CD4-positive, alpha-beta T cell treated with Interleukin-4 for 1 hour (primary cell): ENCODE measurements around the gene EML2.

Experiments used
- DNase-seq, 2 donors: peaks; one replicate each; pipeline ENCODE4 v3.0.0-alpha.2; 2020 to 2022

EML2 gene

DNA sequence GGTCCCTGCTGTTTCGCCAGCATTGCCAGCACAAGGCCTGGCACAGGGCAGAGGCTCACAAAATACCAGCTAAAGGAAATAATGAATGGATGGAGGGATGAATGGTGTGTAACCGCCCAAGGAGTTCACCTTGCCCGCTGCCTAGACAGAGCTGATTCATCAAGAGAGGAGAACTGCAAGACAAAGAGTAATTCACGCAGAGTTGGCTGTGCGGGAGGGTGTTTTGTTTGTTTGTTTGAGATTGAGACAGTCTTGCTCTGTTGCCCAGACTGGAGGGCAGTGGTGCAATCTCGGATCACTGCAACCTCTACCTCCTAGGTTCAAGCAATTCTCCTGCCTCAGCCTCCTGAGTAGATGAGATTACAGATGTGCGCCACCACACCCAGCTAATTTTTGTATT, 57.6 kb downstream of the EML2 start:
- DNase-seq = no peak

DNA sequence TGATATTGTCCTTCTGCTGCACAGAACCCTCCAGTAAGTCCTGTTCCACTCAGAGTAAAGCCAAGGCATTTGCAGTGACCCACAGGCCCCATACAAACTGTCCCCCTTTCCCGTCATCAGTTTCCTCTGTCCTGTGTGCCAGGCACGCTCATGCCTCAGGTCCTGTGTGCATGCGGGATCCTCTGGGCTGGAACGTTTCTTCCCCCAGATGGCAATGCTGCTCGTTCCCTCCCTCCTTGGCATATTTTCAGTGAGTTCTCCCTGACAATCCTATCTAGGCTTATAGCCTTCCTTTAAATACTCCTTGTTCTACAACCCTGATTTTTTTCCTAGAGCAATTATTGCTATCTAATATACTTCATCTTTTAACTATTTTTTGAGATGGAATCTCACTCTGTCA, 60.3 kb downstream of the EML2 start:
- no peak for DNase-seq

DNA sequence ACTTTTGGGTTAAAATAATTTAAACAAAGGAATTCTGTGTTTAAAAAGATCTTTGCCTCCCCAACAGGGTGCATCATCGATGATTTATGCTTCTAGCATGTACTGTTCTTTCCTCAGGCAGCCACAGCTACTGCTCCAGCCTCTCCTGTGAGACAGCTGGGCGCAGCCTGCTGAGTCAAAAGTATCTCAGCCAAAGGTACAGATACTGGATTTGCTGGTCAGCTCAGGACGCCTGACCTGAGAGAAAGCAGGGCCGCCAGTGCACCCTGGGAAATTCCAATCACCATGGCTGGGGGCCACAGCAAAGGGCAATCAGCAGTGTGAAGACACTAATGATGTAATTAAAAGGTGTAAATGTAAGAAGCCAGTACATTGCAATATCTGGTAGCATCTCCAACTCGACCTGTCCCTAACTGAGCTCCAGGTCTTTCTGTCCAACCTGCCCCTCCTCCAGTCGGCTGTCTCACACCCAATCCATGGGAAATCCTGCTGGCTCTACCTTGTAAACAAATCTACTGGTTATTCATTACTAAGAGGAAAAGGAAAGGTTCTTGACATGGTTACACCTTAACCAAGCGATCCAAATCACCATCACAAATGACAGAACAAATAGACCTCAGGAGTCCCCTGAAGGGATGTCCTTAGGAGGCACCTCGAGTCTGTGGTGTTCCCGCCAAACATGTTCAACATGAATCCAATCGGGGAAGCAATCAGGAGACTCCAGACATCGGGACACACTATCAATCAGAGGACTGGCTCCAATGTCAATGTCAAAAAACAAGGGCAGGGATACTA, 61.9 kb downstream of the EML2 start:
- no peak for DNase-seq

DNA sequence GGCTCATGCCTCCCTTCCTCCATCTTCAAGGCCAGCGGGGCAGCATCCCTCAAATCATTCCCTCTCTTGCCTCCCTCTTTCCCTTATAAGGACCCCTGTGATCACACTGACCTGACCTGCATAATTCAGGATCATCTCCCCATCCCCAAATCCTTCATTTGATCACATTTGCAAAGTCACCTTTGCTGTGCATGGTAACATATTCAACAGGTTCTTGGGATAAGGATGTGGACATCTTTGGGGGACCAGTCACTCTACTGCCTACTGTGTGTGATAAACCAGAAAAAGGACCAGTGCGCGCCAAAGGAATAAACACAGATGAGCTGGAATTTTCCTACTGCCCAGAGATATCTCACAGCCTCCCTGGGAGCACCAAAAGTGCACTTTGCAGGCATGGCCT, 62.5 kb downstream of the EML2 start:
- no peak for DNase-seq

DNA sequence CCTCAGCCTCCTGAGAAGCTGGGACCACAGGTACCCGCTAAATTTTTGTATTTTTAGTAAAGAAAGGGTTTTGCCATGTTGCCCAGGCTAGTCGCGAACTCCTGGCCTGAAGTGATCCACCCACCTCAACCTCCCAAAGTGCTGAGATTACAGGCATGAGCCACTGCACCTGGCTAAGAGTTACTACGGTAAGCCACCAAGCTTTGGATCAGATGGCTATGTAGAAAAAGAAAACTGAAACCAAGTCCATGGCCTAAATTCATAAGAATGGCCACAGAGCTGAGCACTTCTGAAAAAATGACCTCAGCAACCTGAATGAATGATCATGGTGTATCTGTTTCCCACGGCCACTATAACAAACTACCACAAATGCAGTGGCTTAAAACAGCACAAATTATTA, 64.0 kb downstream of the EML2 start:
- DNase-seq = no peak

DNA sequence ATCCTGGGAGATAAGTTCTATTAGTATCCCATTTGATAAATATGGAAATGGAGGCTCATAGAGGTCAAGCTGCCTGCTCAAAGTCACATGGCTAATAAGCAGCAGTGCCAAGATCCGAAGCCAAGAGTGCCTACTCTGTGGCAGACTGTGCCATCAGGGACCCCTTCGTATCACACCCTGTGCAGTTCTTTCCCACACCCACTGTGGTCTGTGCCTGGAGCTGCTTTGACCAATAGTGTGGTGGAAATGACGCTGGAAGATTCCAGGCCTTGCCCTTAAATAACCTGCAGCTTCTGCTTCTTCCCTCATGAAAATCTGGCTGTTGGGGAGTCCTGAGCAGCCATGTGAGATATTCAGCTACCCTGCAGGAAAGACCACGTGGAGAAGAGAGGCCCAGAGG, 64.7 kb downstream of the EML2 start:
- DNase-seq = no peak

DNA sequence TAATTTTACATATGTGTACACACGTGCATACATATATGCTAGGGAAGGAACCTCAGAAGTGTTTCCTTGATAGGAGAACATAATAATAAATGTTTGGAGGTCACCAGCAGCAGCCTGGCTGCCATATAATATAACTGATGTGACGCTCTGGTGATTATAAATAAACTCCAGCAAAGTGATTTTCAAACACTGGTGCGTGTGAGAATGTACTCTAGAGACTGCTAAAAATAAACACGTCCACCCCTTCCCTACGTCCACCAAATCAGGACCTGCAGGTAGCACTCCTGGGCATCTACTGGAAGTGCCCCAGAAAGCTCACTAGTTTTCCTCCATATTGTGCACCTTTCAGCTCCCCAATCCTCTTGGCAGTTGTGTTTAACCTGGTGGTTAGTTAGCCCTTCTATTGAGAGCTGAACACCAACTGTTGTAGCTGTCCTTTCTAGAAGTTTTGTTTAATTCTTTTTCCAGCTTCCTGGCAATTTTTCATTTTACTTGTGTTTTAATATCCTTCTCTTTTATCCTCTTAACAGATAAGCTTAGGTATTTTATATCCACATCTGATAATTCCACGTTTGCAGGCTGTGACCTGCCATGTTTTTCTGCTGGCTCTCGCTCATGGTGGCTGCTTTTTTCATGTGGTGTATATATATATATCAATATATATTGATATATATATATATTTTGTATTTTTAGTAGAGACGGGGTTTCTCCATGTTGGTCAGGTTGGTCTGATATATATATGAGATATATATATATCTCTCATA, 67.6 kb downstream of the EML2 start:
- DNase-seq = no peak

DNA sequence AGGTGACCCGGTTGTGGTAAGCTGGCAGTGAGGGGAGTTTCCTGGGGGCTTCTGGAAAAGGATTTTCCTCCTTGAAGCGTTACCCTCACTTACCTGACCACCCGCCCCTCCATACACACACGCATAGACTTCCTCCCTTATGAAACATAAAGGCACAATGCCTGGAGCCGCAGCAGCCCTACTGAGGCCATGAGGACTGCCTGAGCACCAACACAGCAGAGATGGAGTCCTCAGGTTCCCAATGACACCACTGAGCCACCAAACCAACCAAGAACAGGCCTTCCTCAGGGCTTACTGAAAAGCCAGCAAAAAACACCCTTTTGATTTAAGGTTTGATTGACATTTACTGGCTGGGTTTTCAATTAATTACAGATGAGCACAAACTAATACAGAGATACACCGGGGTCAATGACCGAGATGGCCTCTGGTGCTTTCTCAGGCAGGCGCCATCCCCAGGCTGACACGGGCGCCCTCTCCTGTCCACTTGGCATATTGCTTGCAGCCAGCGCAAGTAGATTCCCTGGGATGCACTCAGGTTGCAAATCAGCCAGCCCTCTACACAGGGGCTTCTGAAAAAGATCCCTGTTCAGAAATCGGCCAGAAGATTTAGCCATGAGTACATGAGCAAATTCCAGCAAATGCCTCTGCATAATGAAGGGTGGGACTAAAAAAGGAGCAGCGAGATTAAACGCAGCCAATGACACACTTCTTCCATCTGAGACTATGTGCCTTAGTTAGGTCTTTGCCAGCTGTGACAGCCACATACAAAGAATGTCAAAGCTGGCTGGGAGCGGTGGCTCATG, 69.4 kb downstream of the EML2 start:
- peak; percentile 47 to 55 for DNase-seq

DNA sequence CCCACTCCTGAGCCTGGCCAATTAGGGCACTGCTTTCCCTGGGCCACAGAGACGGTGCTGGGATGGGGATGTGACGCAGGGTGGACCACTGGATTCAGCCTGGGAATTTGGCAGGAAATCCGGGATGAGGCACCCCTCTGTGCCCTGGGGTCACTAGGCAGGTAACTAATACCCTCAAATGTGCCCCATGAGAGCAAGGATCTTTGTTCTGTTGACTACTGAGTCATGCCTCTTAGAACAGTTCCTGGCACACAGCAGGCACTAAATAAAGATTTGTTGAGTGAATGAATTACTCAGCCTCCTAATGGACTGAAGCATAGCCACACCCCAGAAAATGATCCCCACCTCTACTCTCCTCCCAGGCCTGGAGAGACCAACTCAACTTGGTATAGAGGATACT, 70.5 kb downstream of the EML2 start:
- DNase-seq = no peak

DNA sequence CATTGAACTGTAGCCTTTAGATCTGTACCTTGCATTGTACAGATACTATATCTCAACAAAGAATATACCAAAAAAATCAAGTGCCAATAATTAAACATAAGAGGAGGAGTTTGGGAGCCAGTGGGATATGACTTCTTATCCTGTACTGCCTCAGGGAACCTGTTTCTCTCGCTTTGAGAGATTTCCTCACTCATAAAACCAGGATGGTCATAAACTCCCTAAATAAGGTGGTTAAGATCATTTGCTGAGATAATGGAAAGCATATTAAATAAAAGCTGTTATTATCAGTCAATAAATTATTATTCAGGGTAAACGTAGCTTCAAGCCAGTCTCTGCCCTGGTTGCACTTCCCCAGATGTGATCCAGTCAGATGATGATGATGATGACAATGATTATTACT, 71.6 kb downstream of the EML2 start:
- no peak for DNase-seq

DNA sequence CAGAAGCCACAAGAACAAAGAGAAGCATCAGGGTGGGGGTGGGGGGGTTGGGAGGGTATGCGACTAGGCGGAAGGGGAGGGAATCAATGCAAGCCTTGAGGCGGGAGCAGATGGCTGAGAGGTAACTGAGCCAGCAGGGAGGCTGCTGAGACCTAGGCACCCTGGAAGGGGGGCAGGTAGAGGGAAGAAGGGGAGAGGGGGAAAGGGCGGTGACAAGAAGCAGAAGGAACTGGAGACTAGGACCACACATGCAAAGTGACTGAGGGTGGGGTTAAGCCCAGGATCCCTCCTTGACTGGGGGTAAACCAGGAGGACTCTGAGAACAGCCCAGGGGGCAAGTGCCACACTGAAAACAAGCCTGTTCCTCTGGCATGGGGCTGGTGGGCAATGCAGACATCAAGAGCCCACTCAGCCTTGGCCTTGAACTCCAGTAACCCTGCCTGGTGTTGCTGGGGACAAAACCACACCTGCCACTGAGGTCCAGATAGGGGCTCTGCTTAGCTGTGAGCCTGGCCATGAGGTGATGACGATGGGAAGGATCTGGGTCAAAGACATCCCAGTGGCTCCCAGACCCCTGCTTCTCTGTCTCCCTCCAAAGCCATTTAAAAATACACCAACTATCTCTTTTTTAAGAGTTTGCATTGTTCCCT, 74.9 kb downstream of the EML2 start:
- no peak for DNase-seq

DNA sequence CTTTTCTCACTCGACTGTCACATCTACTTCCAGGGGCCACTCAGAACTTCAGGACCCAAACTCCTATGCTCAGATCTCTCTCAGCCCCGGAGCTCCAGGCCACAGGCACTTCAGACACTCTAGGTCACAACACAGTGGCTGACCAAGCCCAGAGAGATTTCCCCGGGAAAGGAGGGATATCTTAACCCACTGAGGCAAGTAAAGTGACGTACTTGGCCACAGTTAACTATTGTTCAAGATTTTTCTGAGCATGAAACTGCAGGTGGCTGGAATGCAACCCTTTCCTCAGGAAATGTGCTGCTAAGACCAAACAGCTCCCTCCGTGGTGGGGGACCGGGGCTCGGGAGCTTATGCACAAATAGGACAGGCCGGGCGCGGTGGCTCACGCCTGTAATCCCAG, 78.5 kb downstream of the EML2 start:
- DNase-seq = no peak

DNA sequence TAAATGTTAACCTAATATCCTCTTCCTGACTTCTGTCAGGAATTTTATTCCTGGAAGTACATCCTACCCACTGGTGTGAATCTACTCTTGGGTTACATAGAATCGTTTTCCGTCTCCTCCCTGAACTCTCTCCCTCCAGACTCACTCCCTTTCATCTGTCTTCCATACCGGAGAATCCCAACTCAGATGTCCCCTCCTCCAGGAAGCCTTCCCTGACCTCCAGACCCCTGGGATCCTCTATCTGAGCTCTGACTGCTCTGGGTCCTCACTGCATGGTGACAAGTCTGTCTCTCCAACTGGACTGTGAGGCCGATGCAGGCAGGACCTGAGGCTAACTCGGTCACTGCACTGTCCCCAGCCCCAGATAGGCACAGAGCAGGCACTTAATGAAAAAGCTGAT, 79.2 kb downstream of the EML2 start:
- no peak for DNase-seq
